IPS-11a (cell line): ENCODE data around the gene KRTAP10-12.
"Not testable (repeated sequence)": the region's sequence is repeated elsewhere in the genome, so short reads cannot be mapped to it uniquely, and the experiment has no call there.

ENCODE experiments used
- H3K4me3 ChIP-seq: one replicate; pipeline ENCODE4 v1.5.1; 2013; ENCODE audit warnings: low read depth, low read length, control low read depth

Gene KRTAP10-12

DNA sequence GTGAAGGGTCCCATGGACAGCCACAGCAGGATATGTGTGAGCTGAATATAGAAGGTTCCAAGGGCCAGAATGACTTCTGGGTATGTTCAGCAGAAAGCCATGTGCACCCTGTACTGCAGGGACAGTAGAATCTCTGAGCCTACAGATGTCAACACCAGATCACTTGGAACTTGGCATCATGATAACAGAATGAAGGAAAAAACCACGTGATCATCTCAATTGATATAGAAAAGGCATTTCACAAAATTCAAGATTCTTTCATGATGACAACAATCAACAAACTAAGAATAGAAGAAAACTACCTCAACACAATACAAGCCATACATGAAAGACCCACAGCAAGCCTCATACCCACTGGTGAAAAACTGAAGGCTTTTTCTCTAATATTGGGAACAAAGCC, 29.4 kb upstream of the KRTAP10-12 start:
- no peak overlapping the region for H3K4me3 ChIP-seq

DNA sequence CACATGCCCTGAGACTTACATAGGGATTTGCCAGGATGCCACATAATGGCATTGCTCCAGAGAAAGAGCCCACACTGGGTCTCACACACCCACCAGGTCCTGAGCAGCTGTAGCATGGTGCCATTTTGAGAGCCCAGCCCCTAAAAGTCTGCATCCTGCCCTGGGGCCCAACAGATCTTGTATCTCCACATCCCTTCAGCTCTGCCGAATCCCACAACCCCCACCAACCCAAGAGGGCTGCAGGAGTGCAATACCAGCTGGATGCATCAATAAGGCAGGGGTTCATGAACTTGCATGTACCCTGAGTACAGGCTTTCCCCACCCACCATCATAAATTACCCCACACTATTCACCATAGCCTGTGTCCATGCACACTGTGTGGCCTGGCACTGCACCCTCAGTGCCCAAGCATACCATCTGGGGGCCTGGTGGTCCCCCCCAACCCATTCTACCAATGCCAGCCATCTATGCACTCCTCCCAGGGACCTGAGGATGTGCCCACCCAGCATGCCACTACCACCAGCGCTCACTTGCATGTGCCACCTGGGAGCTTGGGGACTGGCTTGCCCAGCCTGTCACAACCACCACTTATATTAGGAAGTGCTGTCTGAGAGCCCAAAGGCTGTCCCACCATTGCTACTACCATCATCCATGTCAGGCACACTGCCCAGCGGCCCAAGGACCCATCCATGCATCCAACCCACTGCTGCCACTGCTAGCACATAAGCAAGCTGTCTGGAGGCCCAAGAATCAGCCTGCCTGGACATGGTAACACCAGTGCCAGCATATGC, 26.1 kb upstream of the KRTAP10-12 start:
- H3K4me3 ChIP-seq, result no peak overlapping the region

DNA sequence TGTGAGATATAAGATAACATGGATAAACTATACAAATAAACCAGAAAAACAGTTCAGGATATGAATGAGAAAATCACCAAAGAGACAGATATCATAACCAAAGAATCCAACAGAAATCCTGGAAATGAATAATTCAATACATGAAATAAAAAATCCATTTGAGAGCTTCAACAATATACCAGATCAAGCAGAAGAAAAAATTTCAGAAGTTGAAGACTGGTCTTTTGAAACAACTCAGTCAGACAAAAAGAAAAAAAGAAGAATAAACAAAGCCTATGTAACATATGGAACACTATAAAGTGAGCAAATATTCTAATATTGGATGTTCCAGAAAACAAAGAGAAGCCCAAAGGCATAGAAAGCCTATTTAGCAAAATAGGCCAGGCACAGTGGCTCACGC, 25.1 kb upstream of the KRTAP10-12 start:
- H3K4me3 ChIP-seq, result no peak overlapping the region

DNA sequence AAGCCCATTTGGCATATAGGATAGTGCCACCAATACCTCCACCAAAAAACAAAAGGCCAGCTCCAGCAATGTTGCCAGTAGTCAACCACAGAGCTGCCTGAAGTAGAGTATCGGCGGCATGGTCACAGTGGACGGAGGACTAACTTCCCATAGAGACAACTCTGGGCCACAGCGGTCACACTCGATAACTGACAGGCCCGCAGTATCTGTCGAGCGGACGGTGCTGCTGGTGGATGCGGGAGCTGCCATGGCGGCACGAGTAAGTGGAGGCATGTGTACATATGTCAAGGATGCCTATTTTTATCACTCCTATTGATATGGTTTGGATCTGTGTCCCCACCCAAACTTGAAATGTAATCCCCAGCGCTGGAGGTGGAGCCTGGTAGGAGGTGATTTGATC, 19.1 kb upstream of the KRTAP10-12 start:
- H3K4me3 ChIP-seq, result no peak overlapping the region

DNA sequence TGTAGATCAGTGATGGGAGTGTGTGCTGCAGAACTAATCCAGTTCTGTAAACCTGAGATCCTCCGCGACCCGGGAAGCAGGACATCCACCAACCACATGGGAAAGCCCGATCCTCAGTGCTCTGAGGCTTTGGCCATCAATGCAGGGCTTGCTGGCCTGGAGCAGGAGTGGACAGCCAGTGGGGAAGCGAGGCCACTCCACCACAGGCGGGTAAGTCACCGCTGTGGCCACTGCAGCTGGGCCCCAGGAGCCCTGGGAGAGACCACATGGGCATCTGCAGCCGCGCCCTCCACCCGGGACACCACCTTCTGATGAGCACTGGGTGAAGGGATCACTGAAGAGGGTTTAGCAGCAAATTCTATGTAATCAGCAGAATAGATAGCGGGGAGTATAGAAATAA, 15.8 kb upstream of the KRTAP10-12 start:
- no peak overlapping the region for H3K4me3 ChIP-seq

GRCh38 chr21:44681861-44682579, 15.0 kb upstream of the KRTAP10-12 start, which contains the start of gene KRTAP12-1:
TSS of gene KRTAP12-1 (minus strand) at chr21:44682163. CDS start at chr21:44682123, 40 bp downstream.
- no peak within 1 kb of the TSS for H3K4me3 ChIP-seq

- H3K4me3 ChIP-seq, result no peak overlapping the region
Measured at GRCh38 chr21:44682580-44683151, 14.3 kb upstream of the KRTAP10-12 start.

DNA sequence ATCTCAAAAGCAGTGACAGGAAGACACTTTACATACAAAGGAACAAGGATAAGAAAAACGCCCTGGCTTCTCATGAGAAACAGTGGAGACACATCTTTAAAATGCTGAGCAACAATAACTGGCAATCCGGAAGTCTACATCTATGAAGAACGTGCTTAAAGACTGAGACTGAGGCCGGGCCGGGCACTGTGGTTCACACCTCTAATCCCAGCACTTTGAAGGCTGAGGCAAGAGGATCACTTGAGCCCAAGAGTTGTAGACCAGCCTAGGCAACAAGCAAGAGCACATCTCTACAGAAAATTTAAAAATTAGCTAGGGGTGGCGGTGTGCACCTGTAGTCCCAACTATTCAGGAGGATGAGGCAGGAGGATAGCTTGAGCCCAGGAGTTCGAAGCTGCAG, 12.9 kb upstream of the KRTAP10-12 start:
- H3K4me3 ChIP-seq, result no peak overlapping the region

GRCh38 chr21:44684483-44684882, 12.5 kb upstream of the KRTAP10-12 start:
- H3K4me3 ChIP-seq, result no peak overlapping the region

GRCh38 chr21:44685050-44685449, 11.9 kb upstream of the KRTAP10-12 start:
- not testable (repeated sequence) for H3K4me3 ChIP-seq

- no peak overlapping the region for H3K4me3 ChIP-seq
Measured at GRCh38 chr21:44686000-44686781, 10.8 kb upstream of the KRTAP10-12 start.

DNA sequence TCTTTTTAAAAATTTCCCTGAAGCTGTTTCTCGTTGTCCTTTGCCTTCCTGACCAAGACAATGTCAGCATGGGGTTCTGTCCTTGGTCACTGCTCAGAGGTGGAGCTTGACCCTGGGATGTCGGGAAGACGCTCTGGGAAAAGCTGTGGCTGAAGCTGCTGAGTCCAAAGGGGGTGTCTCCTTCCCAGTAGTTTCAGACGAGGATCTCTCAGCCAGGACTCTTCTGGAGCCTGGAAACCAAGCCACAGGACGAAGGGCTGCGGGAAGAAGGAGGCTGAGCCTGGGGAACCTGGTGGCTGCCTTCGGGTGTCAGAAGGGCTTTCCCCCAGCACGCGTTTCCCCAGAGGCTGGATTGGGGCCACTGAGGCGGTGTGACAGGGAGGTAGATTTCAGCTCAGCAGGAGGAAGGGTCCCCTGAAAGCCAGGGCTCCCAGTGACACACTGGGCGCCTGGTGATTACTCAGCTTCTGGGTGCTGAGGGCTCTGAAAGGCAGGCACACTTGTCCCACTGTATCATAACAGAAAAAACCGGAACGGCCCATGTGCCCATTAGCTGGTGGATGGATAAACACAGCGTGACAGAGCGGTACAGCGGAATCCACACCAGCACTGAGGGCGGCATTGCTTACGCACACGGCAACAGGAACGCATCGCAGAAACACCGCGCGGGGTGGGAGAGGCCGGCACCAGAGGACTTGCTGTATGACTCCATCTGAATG, 10.0 kb upstream of the KRTAP10-12 start:
- H3K4me3 ChIP-seq, result no peak overlapping the region

DNA sequence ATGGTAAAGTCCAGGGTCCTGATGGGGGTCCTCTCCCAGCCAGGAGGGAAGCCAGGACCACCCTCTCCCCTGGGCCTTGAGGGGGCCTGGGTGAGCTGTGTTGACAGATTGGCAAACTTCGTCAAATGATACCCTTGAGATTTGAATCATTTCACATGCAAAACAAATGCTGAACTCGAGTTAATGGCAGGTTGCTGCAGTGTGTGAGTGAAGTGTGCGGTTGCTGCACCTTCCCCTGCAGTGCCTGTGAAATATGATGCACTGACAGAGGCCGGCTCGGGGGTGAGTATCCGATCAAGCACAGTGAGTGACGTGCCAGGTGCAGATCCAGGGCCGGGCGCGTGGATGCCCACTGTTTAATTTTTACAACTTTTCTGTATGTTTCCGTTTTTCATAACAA, 9.3 kb upstream of the KRTAP10-12 start:
- H3K4me3 ChIP-seq, result no peak overlapping the region

DNA sequence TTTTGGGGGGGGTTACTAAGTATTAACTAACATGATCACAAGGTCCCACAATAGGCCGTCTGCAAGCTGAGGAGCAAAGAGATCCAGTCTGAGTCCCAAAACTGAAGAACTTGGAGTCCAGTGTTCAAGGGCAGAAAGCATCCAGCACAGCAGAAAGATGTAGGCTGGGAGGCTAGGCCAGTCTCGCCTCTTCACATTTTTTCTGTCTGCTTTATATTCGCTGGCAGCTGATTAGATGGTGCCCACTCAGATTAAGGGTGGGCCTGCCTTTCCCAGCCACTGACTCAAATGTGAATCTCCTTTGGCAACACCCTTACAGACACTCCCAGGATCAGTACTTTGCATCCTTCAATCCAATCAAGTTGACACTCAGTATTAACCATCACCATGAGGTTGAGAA, 7.2 kb upstream of the KRTAP10-12 start:
- not testable (repeated sequence) for H3K4me3 ChIP-seq

GRCh38 chr21:44691686-44692085, 5.3 kb upstream of the KRTAP10-12 start:
- H3K4me3 ChIP-seq, result no peak overlapping the region

GRCh38 chr21:44692798-44693512, 4.0 kb upstream of the KRTAP10-12 start:
- no peak overlapping the region for H3K4me3 ChIP-seq

- H3K4me3 ChIP-seq, result no peak overlapping the region
Measured at GRCh38 chr21:44694776-44695175, 2.2 kb upstream of the KRTAP10-12 start.

- no peak overlapping the region for H3K4me3 ChIP-seq
Measured at GRCh38 chr21:44695184-44695583, 1.8 kb upstream of the KRTAP10-12 start.

DNA sequence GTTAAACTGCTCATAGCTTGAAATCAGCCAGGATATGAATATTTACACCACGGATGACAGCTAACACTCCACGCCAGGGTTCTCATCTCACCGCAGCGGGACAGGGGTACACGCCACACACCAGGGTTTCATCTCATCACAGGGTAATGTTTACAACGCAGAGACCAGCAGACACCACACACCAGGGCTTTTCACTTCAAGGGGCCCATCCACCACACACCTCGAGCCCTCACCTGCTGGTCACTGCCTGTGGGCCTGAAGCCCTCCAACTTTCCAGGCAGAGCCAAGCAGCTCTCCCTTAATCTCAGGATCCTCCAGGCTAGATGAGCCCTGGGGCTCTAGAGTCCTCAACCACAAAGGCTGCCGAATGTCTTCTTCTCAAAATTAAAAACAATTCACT, 1.3 kb upstream of the KRTAP10-12 start:
- H3K4me3 ChIP-seq, result no peak overlapping the region

- H3K4me3 ChIP-seq, result no peak overlapping the region
Measured at GRCh38 chr21:44696572-44696971, 400 bp upstream of the KRTAP10-12 start.
